GM19463 (cell line): ENCODE results near the gene FAAP24.
"Not testable (repeated sequence)": the region's sequence is repeated elsewhere in the genome, so short reads cannot be mapped to it uniquely, and the experiment has no call there.

Experiments used
- ATAC-seq: cut with Tn5 transposase; IDR thresholded peaks from one replicate; pipeline ENCODE4 v1.9.1; 2021; ENCODE audit warnings: mild to moderate bottlenecking, moderate library complexity; ENCODE audit not compliant: unreplicated experiment

FAAP24 gene, protein sequence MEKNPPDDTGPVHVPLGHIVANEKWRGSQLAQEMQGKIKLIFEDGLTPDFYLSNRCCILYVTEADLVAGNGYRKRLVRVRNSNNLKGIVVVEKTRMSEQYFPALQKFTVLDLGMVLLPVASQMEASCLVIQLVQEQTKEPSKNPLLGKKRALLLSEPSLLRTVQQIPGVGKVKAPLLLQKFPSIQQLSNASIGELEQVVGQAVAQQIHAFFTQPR

DNA sequence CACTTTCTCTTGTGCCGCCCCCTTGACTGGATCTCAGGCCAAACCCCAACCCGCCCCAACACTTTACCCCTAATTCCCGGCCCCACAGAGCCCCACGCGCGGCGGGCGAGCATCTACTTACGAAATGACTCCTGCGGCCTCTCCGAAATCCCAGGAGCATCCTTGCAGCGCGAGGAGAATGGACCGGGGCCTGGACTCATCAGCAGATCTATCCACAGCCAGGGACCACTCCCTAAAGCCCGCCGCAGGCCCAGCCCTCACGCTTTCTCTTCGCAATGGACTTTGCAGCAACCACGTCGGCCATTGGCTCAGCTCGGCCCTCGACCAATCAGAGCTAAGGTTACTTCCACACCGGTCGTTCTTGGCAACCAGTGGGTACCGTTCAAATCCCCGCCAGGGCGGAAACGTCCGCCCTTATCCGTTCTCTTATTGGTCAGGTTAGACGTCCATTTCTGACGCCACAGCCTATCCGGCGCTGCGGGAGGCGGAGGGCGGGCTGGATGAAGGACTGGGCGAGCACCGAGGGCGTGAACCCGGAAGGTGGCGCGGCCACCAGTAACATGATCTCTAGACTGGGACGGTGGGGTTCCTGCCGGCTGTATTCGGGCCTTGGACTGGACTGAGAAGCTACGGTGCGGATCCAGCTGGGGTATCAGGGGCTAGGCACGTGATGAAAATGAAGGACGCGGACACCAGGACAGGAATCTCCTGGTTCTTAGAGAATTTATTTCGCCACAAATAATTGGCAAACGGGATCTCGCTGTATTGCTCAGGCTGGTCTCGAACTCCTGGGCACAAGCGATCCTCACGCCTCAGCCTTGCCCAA lies at the start of gene FAAP24, which contains the start of gene CEP89:
Gene FAAP24 (plus strand): TSS at position 528 of the 826 bp plus-strand sequence. CDS start 955 bp downstream, outside the sequence.
Gene CEP89 (minus strand): TSS at position 244 of the 826 bp plus-strand sequence. CDS start 84 bp downstream, at position 160.
- ATAC-seq: peak; percentile 99

DNA sequence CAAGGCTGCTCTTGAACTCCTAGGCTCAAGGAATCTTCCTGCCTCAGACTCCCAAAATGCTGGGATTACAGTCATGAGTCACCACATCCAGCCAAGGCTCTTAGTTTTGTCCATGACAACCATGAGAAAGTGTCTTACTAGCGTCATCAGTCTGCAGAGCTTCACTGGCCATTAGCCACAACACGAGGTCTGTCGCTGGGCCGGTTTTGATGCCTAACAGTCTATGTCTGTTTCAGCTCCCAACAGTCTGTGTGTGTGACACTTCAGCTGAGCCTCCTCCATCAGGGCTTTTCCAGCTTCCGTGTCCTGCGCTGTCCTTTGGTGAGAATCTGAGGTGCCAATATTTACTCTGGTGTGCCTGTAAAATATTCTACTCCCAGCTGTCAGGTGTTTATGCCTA lies 47.8 kb upstream of the FAAP24 start:
- ATAC-seq: no peak

DNA sequence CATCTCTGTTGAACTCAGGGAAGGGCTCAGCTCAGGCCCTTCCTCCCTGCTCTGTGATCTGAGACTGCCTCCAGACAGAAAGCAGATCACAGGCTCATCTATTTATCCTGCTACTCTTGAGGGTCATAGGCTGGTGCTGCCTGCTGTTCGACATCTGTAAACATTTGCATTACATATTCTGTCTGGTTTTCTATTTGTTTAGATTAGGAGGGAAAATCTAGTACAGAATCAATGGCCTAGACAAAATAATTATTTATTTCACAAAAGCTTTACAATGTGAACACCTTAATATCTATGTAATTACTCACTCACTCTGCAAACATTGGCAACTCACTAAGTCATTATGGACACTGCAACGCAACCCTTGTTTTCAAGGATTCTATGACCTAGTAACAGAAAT lies 43.2 kb upstream of the FAAP24 start:
- no peak for ATAC-seq

DNA sequence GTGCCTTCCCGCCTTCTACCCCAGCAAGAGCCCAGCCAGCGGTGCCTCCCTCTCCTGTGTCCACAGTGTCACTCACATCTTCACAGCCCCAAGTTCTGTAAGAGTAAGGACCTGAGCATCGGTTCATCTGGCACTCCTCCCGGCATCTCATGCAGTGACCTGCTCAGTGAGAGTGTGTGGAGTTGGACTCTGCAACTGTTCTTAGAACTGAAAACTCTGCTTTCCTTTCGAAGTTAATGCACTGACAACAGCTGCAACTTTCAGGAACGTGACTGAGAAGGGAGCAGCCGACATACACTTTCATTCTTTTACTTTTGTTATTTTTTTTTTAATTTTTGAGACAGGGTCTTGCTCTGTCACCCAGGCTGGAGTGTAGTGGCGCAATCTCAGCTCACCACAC lies 41.5 kb upstream of the FAAP24 start:
- ATAC-seq: no peak

DNA sequence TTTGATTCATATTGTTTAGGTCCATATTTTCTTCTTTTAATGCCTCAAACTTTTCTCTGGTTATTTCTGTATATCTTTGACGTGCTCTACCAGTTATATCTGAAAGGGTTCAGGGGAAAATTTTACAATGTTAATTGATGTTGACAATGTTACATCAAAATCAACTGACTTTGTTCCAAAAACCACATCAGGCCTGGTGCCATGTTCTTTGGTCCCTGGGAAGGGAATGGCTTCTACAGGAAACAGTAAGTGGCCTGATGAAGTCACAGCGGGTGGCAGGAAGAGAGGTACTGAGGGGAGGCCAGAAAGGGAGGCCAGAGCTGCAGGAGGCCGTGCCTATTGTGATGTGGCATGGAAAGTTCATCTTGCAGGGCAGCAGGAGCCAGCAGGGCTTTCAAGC lies 38.5 kb upstream of the FAAP24 start:
- ATAC-seq: no peak

DNA sequence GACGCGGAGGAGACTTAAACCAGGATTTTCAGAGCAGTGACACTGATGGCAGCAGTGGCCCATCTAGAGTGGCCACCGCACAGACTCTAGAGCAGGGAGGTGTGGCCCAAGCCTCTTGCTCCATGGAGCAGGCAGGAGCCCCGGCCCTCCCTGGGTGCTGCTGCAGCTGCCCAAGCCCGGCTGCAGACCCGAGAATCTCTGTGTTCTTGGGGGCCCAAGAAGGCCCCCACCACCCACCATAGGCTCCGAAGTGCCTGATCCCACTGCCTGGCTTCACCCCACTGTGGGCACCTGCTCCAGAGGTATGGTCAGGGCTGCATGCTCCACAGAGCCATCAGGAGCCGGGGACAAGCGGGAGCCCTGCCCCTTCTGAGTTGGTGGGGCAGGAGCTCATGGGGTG lies 36.4 kb upstream of the FAAP24 start:
- ATAC-seq: no peak

DNA sequence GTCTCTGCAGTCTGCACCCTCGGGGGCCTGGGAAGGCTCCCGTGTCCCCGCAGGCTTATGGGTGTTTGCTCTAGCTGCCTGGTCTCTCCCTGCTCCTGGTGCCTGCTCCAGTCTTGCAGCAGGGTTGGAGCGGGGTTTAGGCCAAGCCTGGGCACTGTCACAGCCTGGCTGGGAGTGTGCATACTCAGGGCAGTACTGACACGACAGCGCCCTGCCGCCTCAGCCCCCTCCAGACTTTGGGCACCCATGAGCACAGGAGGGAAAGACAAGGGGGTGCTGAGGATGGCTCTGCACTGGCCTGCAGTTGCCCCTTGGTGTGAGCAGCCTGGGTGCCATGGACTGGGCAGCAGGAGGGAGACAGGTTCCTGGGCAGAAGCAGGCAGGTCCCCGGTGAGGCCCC lies 36.0 kb upstream of the FAAP24 start:
- ATAC-seq: no peak

DNA sequence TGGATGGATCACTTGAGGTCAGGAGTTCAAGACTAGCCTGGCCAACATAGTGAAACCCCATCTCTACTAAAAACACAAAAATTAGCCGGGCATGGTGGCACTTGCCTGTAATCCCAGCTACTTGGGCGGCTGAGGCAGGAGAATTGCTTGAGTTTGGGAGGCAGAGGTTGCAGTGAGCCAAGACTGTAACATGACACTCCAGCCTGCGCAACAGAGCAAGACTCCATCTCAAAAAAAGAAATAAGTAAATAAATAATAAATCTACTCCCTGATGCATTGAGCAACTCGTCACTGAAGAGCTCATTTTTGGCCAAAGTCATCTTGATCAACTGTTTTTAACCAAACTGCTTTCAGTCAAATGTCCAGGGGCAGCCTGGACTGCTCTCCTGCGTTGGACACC lies 30.8 kb upstream of the FAAP24 start:
- ATAC-seq: not testable (repeated sequence)

DNA sequence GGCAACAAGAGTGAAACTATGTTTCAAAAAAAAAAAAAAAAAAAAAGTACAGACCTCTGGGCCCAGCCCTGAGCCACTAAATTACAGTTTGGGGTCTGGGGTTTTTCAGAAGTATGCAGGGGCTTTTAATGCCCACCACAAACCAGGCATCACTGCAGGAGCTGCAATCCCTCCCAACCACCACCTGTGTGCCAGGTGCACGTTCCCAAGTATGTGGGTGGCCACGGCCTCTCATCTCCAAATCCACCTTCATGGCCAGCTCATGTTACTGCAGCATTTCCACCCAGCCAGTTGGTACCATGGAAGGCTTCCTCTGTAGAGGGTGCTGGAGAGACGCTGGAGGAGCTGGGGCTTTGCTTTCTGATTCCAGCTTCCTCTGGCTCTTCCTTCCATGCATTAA lies 26.8 kb upstream of the FAAP24 start:
- no peak for ATAC-seq

DNA sequence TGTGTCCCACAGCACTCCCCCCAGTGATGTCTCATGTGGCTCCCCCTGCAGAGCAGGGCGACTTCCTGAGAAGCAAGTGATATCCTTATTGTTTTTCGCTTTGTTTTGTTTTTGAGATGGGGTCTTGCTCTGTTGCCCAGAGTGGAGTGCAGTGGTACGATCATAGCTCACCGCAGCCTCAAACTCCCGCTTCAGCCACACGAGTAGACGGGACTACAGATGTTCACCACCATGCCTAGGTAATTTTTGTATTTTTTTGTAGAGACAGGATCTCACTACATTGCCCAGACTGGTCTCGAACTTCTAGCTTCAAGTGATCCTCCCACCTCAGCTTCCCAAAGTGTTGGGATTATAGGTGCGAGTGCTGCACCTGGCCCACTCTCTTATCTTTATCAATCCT lies 5.3 kb upstream of the FAAP24 start:
- no peak for ATAC-seq

DNA sequence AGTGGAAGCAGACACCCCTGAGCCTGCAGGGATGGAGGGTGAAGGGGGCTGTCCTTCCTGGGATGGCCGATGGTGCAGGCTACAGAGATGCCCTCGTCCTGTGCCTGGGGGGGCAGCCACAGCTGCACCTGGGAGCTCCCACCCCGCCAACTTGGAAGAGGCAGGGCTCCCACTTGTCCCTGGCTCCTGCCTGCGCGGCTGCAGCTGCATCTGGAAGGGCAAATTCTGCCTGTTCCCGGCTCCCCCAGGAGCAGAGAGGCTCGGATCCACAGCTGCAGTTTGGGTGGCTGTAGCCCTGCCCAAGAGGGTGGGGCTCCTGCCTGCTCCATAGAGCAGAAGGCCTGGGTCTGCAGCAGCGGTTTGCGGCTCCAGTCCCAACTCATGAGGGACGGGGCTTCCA lies 2.5 kb upstream of the FAAP24 start:
- no peak for ATAC-seq

DNA sequence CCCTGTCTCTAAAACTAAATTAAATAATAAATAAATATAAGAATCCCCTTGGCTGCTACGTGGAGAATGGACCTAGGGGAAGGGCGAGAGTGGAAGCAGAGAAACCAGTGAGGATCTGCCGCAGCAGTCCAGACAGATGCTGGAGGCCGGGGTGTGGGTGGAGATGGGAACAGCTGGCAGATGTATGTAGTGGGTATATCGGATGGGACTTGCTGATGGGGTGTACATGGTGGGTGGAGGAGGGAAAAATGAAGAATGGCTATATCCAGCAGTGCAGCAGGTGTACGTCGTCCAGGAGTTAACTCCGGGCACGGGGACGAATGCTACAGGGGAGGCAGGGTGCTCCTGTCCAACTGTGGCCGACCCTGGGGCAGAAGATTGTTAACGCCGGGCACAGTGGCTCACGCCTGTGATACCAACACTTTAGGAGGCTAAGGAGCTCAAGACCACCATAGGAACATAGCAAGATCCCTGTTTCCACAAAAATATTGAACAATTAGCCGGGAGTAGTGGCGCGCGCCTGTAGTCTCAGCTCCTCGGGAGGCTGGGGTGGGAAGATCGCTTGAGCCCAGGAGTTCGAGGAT lies 938 bp upstream of the FAAP24 start:
- no peak for ATAC-seq

DNA sequence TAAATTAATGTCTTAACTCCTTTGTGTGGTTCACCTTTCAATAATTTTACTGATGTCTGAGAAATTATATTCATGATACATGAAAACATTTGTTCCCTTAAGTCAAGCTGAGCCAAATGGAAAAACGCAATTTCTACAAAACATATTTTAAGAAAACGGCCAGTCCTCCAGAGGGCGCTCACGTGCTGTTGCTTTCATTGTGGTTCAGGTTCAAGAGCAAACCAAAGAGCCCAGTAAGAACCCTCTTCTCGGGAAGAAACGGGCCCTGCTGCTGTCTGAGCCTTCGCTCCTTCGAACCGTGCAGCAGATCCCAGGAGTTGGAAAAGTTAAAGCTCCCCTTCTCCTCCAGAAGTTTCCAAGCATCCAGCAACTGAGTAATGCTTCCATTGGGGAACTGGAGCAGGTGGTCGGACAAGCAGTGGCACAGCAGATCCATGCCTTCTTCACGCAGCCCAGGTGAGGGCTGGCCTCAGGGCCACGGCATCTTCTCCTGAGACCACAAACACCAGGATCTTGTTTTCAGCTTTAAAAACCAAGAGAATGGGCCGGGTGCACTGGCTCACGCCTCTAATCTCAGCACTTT lies 4.3 kb downstream of the FAAP24 start:
- no peak for ATAC-seq

DNA sequence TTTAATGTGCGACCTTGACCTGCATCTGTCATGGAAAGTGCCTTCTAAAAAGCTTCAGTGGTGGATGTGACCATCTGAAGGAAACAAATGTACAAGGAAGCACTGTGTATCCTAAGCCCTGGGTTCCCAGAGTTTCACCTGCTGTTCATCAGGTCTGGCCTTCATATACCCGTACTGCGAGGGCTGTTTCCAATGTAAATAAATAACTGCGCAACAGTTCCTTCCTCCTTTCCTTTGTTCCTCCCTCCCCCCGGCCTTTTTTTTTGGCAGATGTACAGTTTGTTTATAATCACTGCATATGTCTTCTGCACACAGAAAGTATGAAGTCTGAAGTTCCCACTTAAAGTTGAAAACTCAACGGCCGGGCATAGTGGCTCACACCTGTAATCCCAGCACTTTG lies 5.2 kb downstream of the FAAP24 start:
- no peak for ATAC-seq

DNA sequence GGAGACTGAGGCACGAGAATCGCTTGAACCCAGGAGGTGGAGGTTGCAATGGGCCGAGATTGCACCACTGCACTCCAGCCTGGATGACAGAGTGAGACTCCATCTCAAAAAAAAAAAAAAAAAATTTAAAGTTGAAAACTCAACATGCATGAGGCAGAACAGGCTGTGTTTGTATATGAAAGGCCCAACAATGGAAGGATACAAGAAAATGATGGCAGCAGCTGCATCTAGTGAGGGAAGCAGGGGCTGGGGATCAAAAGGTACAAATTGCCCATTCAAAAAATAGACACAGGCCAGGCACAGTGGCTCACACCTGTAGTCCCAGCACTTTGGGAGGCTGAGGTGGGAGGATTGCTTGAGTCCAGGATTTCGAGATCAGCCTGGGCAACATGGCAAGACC lies 5.8 kb downstream of the FAAP24 start:
- ATAC-seq: not testable (repeated sequence)

DNA sequence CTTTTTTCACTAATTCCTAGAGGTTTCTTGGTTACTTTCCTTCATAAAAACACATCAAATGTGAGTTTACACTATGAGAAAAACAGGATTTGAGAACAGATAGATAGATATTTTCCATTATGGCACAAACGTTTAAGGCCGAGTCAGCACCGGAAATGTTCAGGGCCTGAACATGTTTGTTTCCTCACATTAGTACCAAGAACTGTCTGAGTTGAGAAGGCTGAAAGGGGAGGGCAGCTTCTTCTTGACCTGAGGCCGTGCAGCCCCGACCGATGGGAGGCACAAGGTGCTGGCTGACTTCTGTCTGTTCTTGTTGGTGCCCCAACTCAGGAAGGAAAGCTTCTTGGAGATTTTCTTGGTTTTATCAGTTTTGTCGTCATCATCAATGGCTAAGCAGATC lies 7.8 kb downstream of the FAAP24 start:
- not testable (repeated sequence) for ATAC-seq

DNA sequence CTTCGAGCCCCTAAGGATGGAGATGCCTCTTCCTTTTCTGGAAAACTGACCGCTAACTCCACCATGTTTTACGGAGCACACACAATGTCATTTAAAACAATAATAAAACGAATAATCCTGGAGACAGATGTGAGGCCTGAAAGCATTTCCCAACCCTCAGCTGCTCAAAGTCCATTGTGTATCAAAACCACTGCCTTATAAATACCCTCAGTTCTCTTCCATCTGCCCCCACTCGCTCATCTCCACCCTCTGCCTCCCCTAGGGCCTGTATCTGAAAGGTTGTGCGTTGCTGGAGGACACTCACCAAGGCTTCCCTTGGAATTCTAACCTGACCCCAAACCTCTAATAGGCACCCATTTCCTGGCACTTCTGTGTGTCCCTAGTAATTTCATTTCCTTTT lies 10.4 kb downstream of the FAAP24 start:
- not testable (repeated sequence) for ATAC-seq

DNA sequence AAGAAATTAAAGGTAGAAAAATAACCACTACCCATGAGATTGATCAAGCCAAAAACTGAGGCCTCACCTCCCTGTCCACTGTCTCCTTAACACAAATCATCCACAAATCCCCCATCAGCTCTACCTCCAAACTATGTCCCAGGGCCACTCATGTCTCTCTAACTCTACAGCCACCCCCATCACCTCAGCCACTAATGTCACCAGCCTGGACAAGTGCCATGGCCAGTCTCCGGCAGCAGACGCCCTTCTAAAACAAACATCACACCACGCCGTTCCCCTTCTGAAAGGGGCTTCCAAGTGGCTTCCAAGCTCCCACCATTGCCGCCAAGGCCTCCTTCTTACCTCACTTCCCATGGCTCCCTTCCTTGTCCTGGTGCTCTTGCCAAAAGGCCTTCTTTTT lies 16.2 kb downstream of the FAAP24 start:
- ATAC-seq: not testable (repeated sequence)

DNA sequence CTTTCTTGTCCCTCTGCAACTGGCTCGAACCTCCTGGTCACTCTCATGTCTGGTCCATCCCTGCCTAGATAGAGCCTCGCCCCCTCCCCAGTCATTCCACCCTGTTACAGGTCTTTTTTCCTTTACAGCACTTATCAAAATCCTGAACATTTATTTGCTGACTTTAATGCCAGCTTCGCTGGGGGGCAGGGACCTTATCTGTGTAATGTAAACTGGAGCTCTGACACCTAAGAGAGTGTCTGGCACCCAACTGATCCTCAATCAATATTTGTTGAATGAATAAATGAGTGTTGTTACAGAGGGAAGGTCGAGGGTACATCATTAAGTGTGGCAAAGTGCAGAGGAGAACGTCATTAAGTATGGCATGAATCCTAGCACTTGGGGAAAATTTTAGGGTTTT lies 16.7 kb downstream of the FAAP24 start:
- ATAC-seq: no peak

DNA sequence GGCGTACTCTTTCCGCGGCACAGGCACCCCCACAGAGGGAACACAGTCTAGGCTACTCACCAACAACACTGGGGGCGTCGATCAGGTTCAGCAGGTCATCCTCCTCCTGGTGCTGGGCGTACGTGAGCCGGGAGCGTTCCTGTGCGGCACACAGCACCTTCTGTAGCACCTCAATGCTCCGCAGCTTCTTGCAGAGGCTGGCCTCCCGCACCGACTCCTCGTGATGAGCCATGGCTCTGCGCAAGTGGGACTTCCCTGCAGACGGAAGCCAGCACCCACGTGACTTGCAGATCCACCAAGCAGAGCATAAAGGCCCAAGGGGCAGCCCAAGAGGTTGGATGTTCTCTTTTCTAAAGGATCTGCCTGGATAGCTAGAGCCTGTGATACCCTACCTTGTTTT lies 23.9 kb downstream of the FAAP24 start:
- not testable (repeated sequence) for ATAC-seq

DNA sequence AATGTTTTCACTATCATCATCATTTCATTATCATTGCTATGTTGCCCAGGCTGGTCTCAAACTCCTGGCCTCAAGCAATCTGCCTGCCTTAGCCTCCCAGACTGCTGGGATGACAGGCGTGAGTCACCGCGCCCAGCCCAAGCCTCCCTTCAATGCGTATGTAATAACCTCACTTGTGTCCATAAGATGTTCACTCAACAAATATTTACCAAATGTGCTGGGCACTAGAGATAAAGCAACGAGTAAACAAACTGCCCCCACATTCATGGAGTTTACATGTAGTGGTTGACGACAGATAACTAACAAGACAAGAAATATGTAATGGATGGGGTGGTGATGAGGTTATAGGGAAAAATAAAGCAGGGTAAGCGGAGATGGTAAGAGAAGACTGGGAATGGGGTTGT lies 25.0 kb downstream of the FAAP24 start:
- not testable (repeated sequence) for ATAC-seq
